ENCODE measurements around the gene GORAB. TPM values are rescaled to one million over a fixed set of nuclear protein-coding genes. Genes with fewer than 3 reads are reported as not detected.

Gene GORAB
- total and polyA plus RNA-seq, 12 donors: 5.6 to 14.4 (median 9.4) TPM

- DNase-seq (no peak), ATAC-seq (no peak)
- no peaks in the 10 kb centered on the region for H3K4me1 ChIP-seq
- H3K36me3 ChIP-seq: peaks cover 0 to 100% (median 76%) of the 10 kb centered on the region in 9 donors
- H3K4me3 ChIP-seq: no peak overlapping the region
- peaks cover 0 to 5% (median 0%) of the 10 kb centered on the region in 11 donors for H3K9me3 ChIP-seq
- no peaks in the 10 kb centered on the region for H3K27me3 ChIP-seq
- peak overlapping the region in 2 of 10 donors; percentile 22 to 32 for H3K27ac ChIP-seq
- TF ChIP-seq CTCF (IDR thresholded peaks at IDR 0.05): no peak
- intact Hi-C loops (cut with DNase I): no loop called here
- WGBS, 2 donors: 95 to 97% methylated on average over 4 of the region's 4 CpGs
These were observed 12.7 kb downstream of the GORAB start for GRCh38 chr1:170544624-170545023.

- intact Hi-C loops (cut with DNase I): no loop called here
- Histone ChIP-seq H3K27me3 (no peaks in the 10 kb centered on the region), H3K9me3 (peaks cover 0 to 5% (median 0%) of the 10 kb centered on the region in 11 donors), H3K4me1 (no peaks in the 10 kb centered on the region), H3K4me3 (no peak overlapping the region), H3K27ac (peak overlapping the region in 2 of 10 donors; percentile 22 to 32), H3K36me3 (peaks cover 0 to 100% (median 69%) of the 10 kb centered on the region in 9 donors)
- DNase-seq (no peak), ATAC-seq (no peak)
- TF ChIP-seq CTCF (IDR thresholded peaks at IDR 0.05): no peak
- 94 to 100% methylated on average over 1 of the region's 1 CpG for WGBS, 2 donors
These were observed 13.5 kb downstream of the GORAB start for GRCh38 chr1:170545476-170545875.

- WGBS, 2 donors: 94 to 99% methylated on average over 1 of the region's 1 CpG
- peaks cover 0 to 100% (median 67%) of the 10 kb centered on the region in 9 donors for H3K36me3 ChIP-seq
- no peak for TF ChIP-seq CTCF (IDR thresholded peaks at IDR 0.05)
- H3K27ac ChIP-seq: no peak overlapping the region
- H3K27me3 ChIP-seq: no peaks in the 10 kb centered on the region
- H3K4me1 ChIP-seq: no peaks in the 10 kb centered on the region
- DNase-seq: no peak
- intact Hi-C loops (cut with DNase I): no loop called here
- ATAC-seq: no peak
- H3K9me3 ChIP-seq: peaks cover 0 to 5% (median 0%) of the 10 kb centered on the region in 11 donors
- H3K4me3 ChIP-seq: no peak overlapping the region
These were observed 15.3 kb downstream of the GORAB start for GRCh38 chr1:170547255-170547654.

GRCh38 chr1:170548497-170548896 lies 16.5 kb downstream of the GORAB start:
- intact Hi-C loops (cut with DNase I): no loop called here
- H3K9me3 ChIP-seq: peaks cover 0 to 5% (median 0%) of the 10 kb centered on the region in 11 donors
- ATAC-seq (no peak), DNase-seq (no peak)
- H3K36me3 ChIP-seq: peaks cover 0 to 100% (median 64%) of the 10 kb centered on the region in 9 donors
- H3K27me3 ChIP-seq: no peaks in the 10 kb centered on the region
- TF ChIP-seq CTCF (IDR thresholded peaks at IDR 0.05): no peak
- no peak overlapping the region for H3K4me3 ChIP-seq
- no peaks in the 10 kb centered on the region for H3K4me1 ChIP-seq
- no peak overlapping the region for H3K27ac ChIP-seq
